ENCODE measurements around the gene RASSF4. TPM values are rescaled to one million over a fixed set of nuclear protein-coding genes. Genes with fewer than 3 reads are reported as not detected.
A peak's percentile ranks its signal among the peaks of the same experiment; 100 is the strongest.

The RASSF4 gene
- total and polyA plus RNA-seq, 9 donors: 4.8 to 21.9 (median 8.1) TPM

GRCh38 chr10:44992732-44993225, 33.2 kb downstream of the RASSF4 start:
- Histone ChIP-seq H3K36me3 (no peaks in the 10 kb centered on the region), H3K27me3 (no peaks in the 10 kb centered on the region), H3K9me3 (no peaks in the 10 kb centered on the region), H3K4me1 (ENCODE audit: insufficient read depth) (peaks cover 46% of the 10 kb centered on the region), H3K27ac (peak overlapping the region in 1 of 2 donors; percentile 86), H3K4me3 (no peak overlapping the region)
- peak in 1 of 5 donors; percentile 23 for DNase-seq
- TF ChIP-seq, protein P1, sequence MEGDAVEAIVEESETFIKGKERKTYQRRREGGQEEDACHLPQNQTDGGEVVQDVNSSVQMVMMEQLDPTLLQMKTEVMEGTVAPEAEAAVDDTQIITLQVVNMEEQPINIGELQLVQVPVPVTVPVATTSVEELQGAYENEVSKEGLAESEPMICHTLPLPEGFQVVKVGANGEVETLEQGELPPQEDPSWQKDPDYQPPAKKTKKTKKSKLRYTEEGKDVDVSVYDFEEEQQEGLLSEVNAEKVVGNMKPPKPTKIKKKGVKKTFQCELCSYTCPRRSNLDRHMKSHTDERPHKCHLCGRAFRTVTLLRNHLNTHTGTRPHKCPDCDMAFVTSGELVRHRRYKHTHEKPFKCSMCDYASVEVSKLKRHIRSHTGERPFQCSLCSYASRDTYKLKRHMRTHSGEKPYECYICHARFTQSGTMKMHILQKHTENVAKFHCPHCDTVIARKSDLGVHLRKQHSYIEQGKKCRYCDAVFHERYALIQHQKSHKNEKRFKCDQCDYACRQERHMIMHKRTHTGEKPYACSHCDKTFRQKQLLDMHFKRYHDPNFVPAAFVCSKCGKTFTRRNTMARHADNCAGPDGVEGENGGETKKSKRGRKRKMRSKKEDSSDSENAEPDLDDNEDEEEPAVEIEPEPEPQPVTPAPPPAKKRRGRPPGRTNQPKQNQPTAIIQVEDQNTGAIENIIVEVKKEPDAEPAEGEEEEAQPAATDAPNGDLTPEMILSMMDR (IDR thresholded peaks at IDR 0.05): no peak
- TF ChIP-seq POLR2A (IDR thresholded peaks at IDR 0.05): no peak
- no peak for TF ChIP-seq EP300 (IDR thresholded peaks at IDR 0.05)
- intact Hi-C loops (cut with DNase I): no loop called here
- 96 to 97% (median 96%) methylated on average over 8 of the region's 8 CpGs for WGBS, 3 donors

GRCh38 chr10:44993226-44993921, 33.8 kb downstream of the RASSF4 start:
- H3K4me3 ChIP-seq: no peak overlapping the region
- H3K27me3 ChIP-seq: no peaks in the 10 kb centered on the region
- intact Hi-C loops (cut with DNase I): no loop called here
- no peaks in the 10 kb centered on the region for H3K9me3 ChIP-seq
- peaks cover 50% of the 10 kb centered on the region for H3K4me1 ChIP-seq (ENCODE audit: insufficient read depth)
- no peaks in the 10 kb centered on the region for H3K36me3 ChIP-seq
- TF ChIP-seq EP300 (IDR thresholded peaks at IDR 0.05): no peak
- TF ChIP-seq POLR2A (IDR thresholded peaks at IDR 0.05): no peak
- TF ChIP-seq, protein P1 (IDR thresholded peaks at IDR 0.05): no peak
- 96 to 97% (median 96%) methylated on average over 14 of the region's 14 CpGs for WGBS, 3 donors
- DNase-seq: peak; percentile 9 to 37 (median 21)
- H3K27ac ChIP-seq: peak overlapping the region in 1 of 2 donors; percentile 86

GRCh38 chr10:44993922-44994751, 34.5 kb downstream of the RASSF4 start:
- Histone ChIP-seq H3K9me3 (no peaks in the 10 kb centered on the region), H3K27ac (peak overlapping the region in 1 of 2 donors; percentile 86), H3K27me3 (no peaks in the 10 kb centered on the region), H3K4me1 (ENCODE audit: insufficient read depth) (peaks cover 51% of the 10 kb centered on the region), H3K36me3 (no peaks in the 10 kb centered on the region), H3K4me3 (no peak overlapping the region)
- peak in 1 of 5 donors; percentile 20 for DNase-seq
- intact Hi-C loops (cut with DNase I): no loop called here
- TF ChIP-seq POLR2A (IDR thresholded peaks at IDR 0.05) (no peak), EP300 (IDR thresholded peaks at IDR 0.05) (no peak)
- TF ChIP-seq, protein P1 (IDR thresholded peaks at IDR 0.05): no peak
- WGBS, 3 donors: 65 to 75% (median 75%) methylated on average over 11 of the region's 11 CpGs

DNA sequence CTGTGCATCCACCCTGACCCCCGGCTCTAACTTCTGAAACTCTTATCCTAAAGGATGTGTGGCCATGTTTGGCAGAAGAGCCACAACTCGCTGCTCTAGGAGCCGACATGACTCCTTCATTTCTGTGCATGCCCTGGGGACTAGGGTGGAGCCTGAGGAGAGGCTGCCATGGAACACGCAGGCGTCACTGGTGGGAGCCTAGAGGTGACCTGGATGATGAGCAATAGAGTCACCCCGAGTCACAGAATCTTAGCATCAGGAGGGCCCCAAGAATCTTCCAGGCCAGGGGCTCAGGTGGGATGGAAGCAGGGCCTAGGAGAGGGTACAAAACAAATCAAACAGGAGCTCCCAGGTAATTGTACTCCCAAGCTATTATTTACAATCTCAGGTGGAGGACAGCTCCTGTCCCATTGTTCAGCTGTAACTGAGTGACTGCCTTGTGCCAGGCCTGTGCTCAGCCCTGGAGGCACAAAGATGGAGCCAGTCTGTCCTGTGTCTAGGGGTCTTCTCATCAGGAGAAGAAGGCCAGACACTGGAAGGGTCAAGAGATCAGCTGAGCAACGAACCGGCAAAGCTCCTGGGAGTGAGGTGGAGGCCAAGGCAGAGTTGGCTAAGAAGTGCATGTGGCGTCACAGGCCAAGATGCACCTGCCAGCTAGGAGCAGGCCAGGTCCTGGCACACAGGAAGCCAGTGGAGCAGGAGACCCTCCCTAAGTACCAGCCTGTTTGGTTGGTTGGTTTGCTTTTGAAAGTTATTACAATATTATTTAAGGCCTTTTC, 35.3 kb downstream of the RASSF4 start:
- Histone ChIP-seq H3K4me3 (no peak overlapping the region), H3K9me3 (no peaks in the 10 kb centered on the region), H3K27ac (peak overlapping the region; percentile 59 to 86), H3K36me3 (no peaks in the 10 kb centered on the region), H3K4me1 (ENCODE audit: insufficient read depth) (peaks cover 51% of the 10 kb centered on the region), H3K27me3 (no peaks in the 10 kb centered on the region)
- peak; percentile 12 to 46 (median 36) for DNase-seq
- TF ChIP-seq EP300 (IDR thresholded peaks at IDR 0.05) (no peak), POLR2A (IDR thresholded peaks at IDR 0.05) (no peak)
- TF ChIP-seq, protein P1 (IDR thresholded peaks at IDR 0.05): no peak
- 84 to 85% (median 84%) methylated on average over 9 of the region's 9 CpGs for WGBS, 3 donors
- intact Hi-C loops (cut with DNase I): no loop called here

Measured in ovary (tissue), 9 donors.